DOHH2 (cell line): ENCODE results near the gene GCA.

Source experiments
- H3F3A ChIP-seq: fragments of 200-600 bp; sonication (generic), shearing (Covaris generic); 2 replicates; pipeline ENCODE4 v1.6.0; 2016; ENCODE audit warnings: antibody characterized with exemption, mild to moderate bottlenecking; ENCODE audit not compliant: control insufficient read depth, insufficient read depth
- H3K27ac ChIP-seq: fragments of 200-600 bp; sonication (generic); 2 replicates; pipeline ENCODE4 v1.5.1; 2014; ENCODE audit warnings: low read depth, mild to moderate bottlenecking, low read length, moderate library complexity
- H3K27me3 ChIP-seq: fragments of 200-600 bp; sonication (generic); 2 replicates; pipeline ENCODE4 v1.6.1; 2014; ENCODE audit warnings: mild to moderate bottlenecking, low read length, mixed read lengths; ENCODE audit not compliant: control insufficient read depth
- H3K36me3 ChIP-seq: fragments of 200-600 bp; sonication (generic); 2 replicates; pipeline ENCODE4 v1.6.1; 2014; ENCODE audit warnings: mild to moderate bottlenecking, low read length, moderate library complexity, mixed read lengths; ENCODE audit not compliant: control insufficient read depth
- H3K4me1 ChIP-seq: fragments of 200-600 bp; sonication (generic); 2 replicates; pipeline ENCODE4 v1.6.1; 2014; ENCODE audit warnings: mild to moderate bottlenecking, low read length, mixed read lengths; ENCODE audit not compliant: control insufficient read depth
- H3K4me2 ChIP-seq: fragments of 200-600 bp; sonication (generic); 2 replicates; pipeline ENCODE4 v1.6.0; 2014; ENCODE audit warnings: mild to moderate bottlenecking, low read length, moderate library complexity
- H3K4me3 ChIP-seq: fragments of 200-600 bp; sonication (generic); 2 replicates; pipeline ENCODE4 v1.5.1; 2014; ENCODE audit warnings: mild to moderate bottlenecking, low read length, mixed read lengths
- H3K79me2 ChIP-seq: fragments of 200-600 bp; sonication (generic); 2 replicates; pipeline ENCODE4 v1.6.1; 2014; ENCODE audit warnings: mild to moderate bottlenecking, low read length, mixed read lengths; ENCODE audit not compliant: control insufficient read depth
- H3K9me2 ChIP-seq: fragments of 200-600 bp; sonication (generic); replicated peaks from 2 replicates; pipeline ENCODE4 v1.6.1; 2014; ENCODE audit warnings: mild to moderate bottlenecking, low read length, mixed read lengths; ENCODE audit not compliant: control insufficient read depth
- H3K9me3 ChIP-seq: fragments of 200-600 bp; sonication (generic); 2 replicates; pipeline ENCODE4 v1.6.1; 2014; ENCODE audit warnings: antibody characterized with exemption, low read length, mixed read lengths; ENCODE audit not compliant: control insufficient read depth, insufficient read depth
- H4K20me1 ChIP-seq: fragments of 200-600 bp; sonication (generic); 2 replicates; pipeline ENCODE4 v1.6.0; 2014; ENCODE audit warnings: low read depth, mild to moderate bottlenecking, antibody characterized with exemption, low read length, moderate library complexity; ENCODE audit not compliant: control insufficient read depth, insufficient read depth
- EZH2phosphoT487 ChIP-seq: fragments of 200-600 bp; sonication (generic); IDR thresholded peaks from 2 replicates; pipeline ENCODE4 v1.6.1; 2017; ENCODE audit warnings: borderline replicate concordance, mild to moderate bottlenecking, antibody characterized with exemption, low read length, moderate library complexity, mixed read lengths
- TF ChIP-seq, protein P1 (sequence below): fragments of 200-600 bp; sonication (generic); IDR thresholded peaks from one replicate; pipeline ENCODE4 v1.5.1; 2014; ENCODE audit warnings: antibody characterized with exemption, mild to moderate bottlenecking, low read depth, low read length; ENCODE audit not compliant: poor library complexity, severe bottlenecking

The GCA gene

DNA sequence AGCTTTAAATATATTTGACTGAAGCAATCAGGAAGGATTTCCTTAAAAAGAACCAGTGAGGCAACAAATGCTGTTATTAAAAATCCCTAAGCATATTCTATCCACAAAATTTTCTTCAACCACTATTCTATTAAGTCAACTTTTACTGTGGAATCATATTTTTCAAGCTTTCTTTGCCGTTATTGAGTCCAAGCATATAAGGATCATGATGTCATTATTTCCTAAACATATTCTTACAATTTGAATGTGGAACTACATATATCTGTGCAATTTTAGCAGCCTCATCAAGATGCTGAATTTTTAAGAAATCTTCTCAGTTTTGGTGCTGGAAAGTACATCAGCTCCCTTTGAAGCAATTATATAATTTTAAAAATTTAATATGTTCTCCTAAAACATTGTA lies 31.1 kb upstream of the GCA start:
- Histone ChIP-seq H3K4me2 (no peak overlapping the region), H3K27me3 (peaks cover 9% of the 10 kb centered on the region; the same call in 1 of the 2 replicates), H3K4me3 (no peak overlapping the region), H3K79me2 (no peaks in the 10 kb centered on the region), H3K9me3 (no peaks in the 10 kb centered on the region), H3K4me1 (peaks cover 4% of the 10 kb centered on the region), H3F3A (no peaks in the 10 kb centered on the region), H3K36me3 (no peaks in the 10 kb centered on the region), H4K20me1 (no peaks in the 10 kb centered on the region), H3K9me2 (no peaks in the 10 kb centered on the region), H3K27ac (no peak overlapping the region)
- TF ChIP-seq, protein P1, sequence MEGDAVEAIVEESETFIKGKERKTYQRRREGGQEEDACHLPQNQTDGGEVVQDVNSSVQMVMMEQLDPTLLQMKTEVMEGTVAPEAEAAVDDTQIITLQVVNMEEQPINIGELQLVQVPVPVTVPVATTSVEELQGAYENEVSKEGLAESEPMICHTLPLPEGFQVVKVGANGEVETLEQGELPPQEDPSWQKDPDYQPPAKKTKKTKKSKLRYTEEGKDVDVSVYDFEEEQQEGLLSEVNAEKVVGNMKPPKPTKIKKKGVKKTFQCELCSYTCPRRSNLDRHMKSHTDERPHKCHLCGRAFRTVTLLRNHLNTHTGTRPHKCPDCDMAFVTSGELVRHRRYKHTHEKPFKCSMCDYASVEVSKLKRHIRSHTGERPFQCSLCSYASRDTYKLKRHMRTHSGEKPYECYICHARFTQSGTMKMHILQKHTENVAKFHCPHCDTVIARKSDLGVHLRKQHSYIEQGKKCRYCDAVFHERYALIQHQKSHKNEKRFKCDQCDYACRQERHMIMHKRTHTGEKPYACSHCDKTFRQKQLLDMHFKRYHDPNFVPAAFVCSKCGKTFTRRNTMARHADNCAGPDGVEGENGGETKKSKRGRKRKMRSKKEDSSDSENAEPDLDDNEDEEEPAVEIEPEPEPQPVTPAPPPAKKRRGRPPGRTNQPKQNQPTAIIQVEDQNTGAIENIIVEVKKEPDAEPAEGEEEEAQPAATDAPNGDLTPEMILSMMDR = no peak
- TF ChIP-seq EZH2phosphoT487 = no peak

DNA sequence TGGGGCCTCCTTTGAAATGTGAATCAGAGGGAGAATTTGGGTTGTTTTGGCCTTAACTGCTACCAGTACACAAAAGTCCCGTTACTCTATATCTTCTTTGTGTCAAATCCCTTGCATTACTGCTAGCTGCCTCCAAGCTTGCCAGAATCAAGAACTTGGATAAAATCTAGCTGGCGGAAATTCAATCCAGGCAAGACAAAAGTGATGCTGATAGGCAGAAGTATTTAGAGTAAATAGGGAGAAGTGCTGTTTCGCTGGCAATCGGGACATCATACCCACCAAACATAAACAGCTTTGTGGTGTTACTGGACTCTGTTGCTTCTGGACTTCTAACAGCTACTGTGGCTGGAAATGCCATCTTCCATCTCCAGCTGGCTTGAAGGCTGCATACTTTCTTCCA lies 28.0 kb upstream of the GCA start:
- H3K27ac ChIP-seq = no peak overlapping the region
- H4K20me1 ChIP-seq = no peaks in the 10 kb centered on the region
- no peaks in the 10 kb centered on the region for H3K79me2 ChIP-seq
- H3K36me3 ChIP-seq = no peaks in the 10 kb centered on the region
- peaks cover 18% of the 10 kb centered on the region for H3K4me1 ChIP-seq
- peaks cover 9% of the 10 kb centered on the region; the same call in 1 of the 2 replicates for H3K27me3 ChIP-seq
- no peaks in the 10 kb centered on the region for H3K9me3 ChIP-seq
- H3F3A ChIP-seq = no peaks in the 10 kb centered on the region
- H3K4me2 ChIP-seq = no peak overlapping the region
- H3K4me3 ChIP-seq = no peak overlapping the region
- H3K9me2 ChIP-seq = no peaks in the 10 kb centered on the region
- no peak for TF ChIP-seq EZH2phosphoT487
- TF ChIP-seq, protein P1 = no peak

DNA sequence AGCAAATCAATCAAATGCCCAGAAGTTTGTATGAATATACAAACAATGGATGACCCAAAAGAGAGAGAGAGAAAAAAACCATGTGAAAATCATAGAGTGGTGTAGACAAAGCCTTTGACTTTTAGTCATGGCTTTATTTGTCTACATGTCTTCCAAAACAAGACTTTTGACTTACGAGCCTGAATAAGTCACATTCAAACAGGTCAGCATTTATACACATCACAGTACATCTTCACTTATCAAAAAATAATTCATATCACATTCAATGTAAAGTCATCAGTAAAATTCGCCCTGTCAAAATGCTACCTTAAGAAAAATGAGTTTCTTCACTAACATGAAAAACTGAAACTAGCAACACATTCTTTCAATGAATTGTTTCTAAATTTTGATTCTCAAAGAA lies 27.3 kb upstream of the GCA start:
- Histone ChIP-seq H3K4me1 (peaks cover 18% of the 10 kb centered on the region), H3K36me3 (no peaks in the 10 kb centered on the region), H4K20me1 (no peaks in the 10 kb centered on the region), H3K4me3 (no peak overlapping the region), H3K79me2 (no peaks in the 10 kb centered on the region), H3K9me3 (no peaks in the 10 kb centered on the region), H3K27ac (no peak overlapping the region), H3F3A (no peaks in the 10 kb centered on the region), H3K4me2 (no peak overlapping the region), H3K27me3 (peaks cover 9% of the 10 kb centered on the region; the same call in 1 of the 2 replicates), H3K9me2 (no peaks in the 10 kb centered on the region)
- TF ChIP-seq, protein P1 = no peak
- TF ChIP-seq EZH2phosphoT487 = no peak
